GM18907 (cell line): ENCODE measurements around the gene NSD1.

Experiments
- ATAC-seq: cut with Tn5 transposase; IDR thresholded peaks from one replicate; pipeline ENCODE4 v1.9.1; 2021; ENCODE audit warnings: mild to moderate bottlenecking, moderate library complexity; ENCODE audit not compliant: unreplicated experiment

The NSD1 gene

GRCh38 chr5:177343777-177344176 lies 210.2 kb downstream of the NSD1 start:
- ATAC-seq, result no peak

GRCh38 chr5:177344891-177345290 lies 211.3 kb downstream of the NSD1 start:
- ATAC-seq, result no peak

GRCh38 chr5:177346820-177347219 lies 213.2 kb downstream of the NSD1 start:
- ATAC-seq, result no peak

- no peak for ATAC-seq
Observed at GRCh38 chr5:177347699-177348098, 214.1 kb downstream of the NSD1 start.

GRCh38 chr5:177349362-177349647 lies 215.7 kb downstream of the NSD1 start:
- no peak for ATAC-seq

GRCh38 chr5:177349762-177350161 lies 216.2 kb downstream of the NSD1 start:
- no peak for ATAC-seq
